Keratinocyte (primary cell): ENCODE results near the gene TSFM. TPM values are rescaled to one million over a fixed set of nuclear protein-coding genes. Genes with fewer than 3 reads are reported as not detected.

Source experiments
- DNase-seq: peaks from one replicate; pipeline ENCODE4 v3.0.0-alpha.2; 2011; ENCODE audit warnings: low read depth, missing footprints, low spot score
- FAIRE-seq: peaks from 2 replicates; lab custom pipeline; 2011; peaks lifted over from hg19 to GRCh38; lab: Jason Lieb, UNC
- H2AFZ ChIP-seq: 2 replicates; pipeline ENCODE4 v1.6.0; 2012; ENCODE audit warnings: low read length, control low read depth, inconsistent platforms; ENCODE audit not compliant: control insufficient read depth
- H3K27ac ChIP-seq: 2 replicates; pipeline ENCODE4 v1.5.1; 2011; ENCODE audit warnings: low read length; ENCODE audit not compliant: control insufficient read depth, insufficient read depth
- H3K27me3 ChIP-seq: 3 replicates; pipeline ENCODE4 v1.6.0; 2011; ENCODE audit warnings: low read length; ENCODE audit not compliant: control insufficient read depth, insufficient read depth; ENCODE audit errors: extremely low read depth
- H3K36me3 ChIP-seq, 2 experiments: 2 replicates in 1 of 2; 3 replicates in 1 of 2; pipeline ENCODE4 v1.5.1; 2011; ENCODE audit warnings: low read length in 2 of 2, mild to moderate bottlenecking in 1 of 2; ENCODE audit not compliant: control insufficient read depth in 2 of 2, insufficient read depth in 2 of 2; ENCODE audit errors: extremely low read depth in 1 of 2
- H3K4me1 ChIP-seq: 3 replicates; pipeline ENCODE4 v1.5.1; 2011; ENCODE audit warnings: low read length; ENCODE audit not compliant: control insufficient read depth, insufficient read depth; ENCODE audit errors: extremely low read depth
- H3K4me2 ChIP-seq: 3 replicates; pipeline ENCODE4 v1.6.0; 2011; ENCODE audit warnings: low read depth, low read length; ENCODE audit not compliant: control insufficient read depth, insufficient read depth; ENCODE audit errors: extremely low read depth
- H3K4me3 ChIP-seq, 3 experiments: fragments of 200-600 bp in 1 of 3; sonication (generic) in 1 of 3; 2 replicates in 2 of 3; 3 replicates in 1 of 3; pipeline ENCODE4 v1.5.1; 2011 to 2016; ENCODE audit warnings: low read length in 3 of 3, mild to moderate bottlenecking in 3 of 3, control low read depth in 2 of 3, inconsistent platforms in 1 of 3, low read depth in 1 of 3, mixed read lengths in 1 of 3, mixed run types in 1 of 3, moderate library complexity in 1 of 3; ENCODE audit not compliant: control insufficient read depth in 2 of 3, insufficient read depth in 2 of 3; ENCODE audit errors: extremely low read depth in 1 of 3
- H3K79me2 ChIP-seq: 2 replicates; pipeline ENCODE4 v1.6.0; 2012; ENCODE audit warnings: low read length; ENCODE audit not compliant: control insufficient read depth, insufficient read depth
- H3K9ac ChIP-seq: 3 replicates; pipeline ENCODE4 v1.6.0; 2011; ENCODE audit warnings: low read length; ENCODE audit not compliant: control insufficient read depth, insufficient read depth; ENCODE audit errors: extremely low read depth
- H3K9me1 ChIP-seq: 3 replicates; pipeline ENCODE4 v1.6.0; 2011; ENCODE audit warnings: low read length; ENCODE audit not compliant: control insufficient read depth, insufficient read depth; ENCODE audit errors: extremely low read depth
- H3K9me3 ChIP-seq: 2 replicates; pipeline ENCODE4 v1.5.1; 2012; ENCODE audit warnings: low read depth, low read length; ENCODE audit not compliant: control insufficient read depth
- H4K20me1 ChIP-seq: 3 replicates; pipeline ENCODE4 v1.6.0; 2011; ENCODE audit warnings: low read length; ENCODE audit not compliant: control insufficient read depth, insufficient read depth; ENCODE audit errors: extremely low read depth
- EZH2 ChIP-seq: IDR thresholded peaks from one replicate; pipeline ENCODE4 v1.6.1; 2012; ENCODE audit warnings: inconsistent platforms, mild to moderate bottlenecking, low read length, moderate library complexity
- dilution Hi-C: fragments of 300-500 bp; cut with MboI; formaldehyde crosslinking; loops from one replicate; pipeline ENCODE4 v1.7.0; 2020; ENCODE audit warnings: low sequenced_read_pairs; ENCODE audit not compliant: extremely low pct_ligation_motif_present
- polyA plus RNA-seq, 5 experiments: library from polyadenylated mRNA; depleted of rRNA in 3 of 5; stranded (reverse) in 3 of 5; stranded (forward) in 1 of 5; unstranded in 1 of 5; fragments of >200 nt; gene quantifications; 1 replicate in 1 of 5; 2 replicates in 3 of 5; 3 replicates in 1 of 5; pipeline versions ENCODE4 v1.2.1 to v1.2.3, GENCODE V29; 2011 to 2012; ENCODE audit warnings: missing spikeins in 2 of 5, low read depth in 1 of 5, low replicate concordance in 1 of 5
- TF ChIP-seq, protein P1 (sequence below), 3 experiments: IDR thresholded peaks in 1 of 3; conservative IDR thresholded peaks in 1 of 3; optimal IDR thresholded peaks in 1 of 3; 2 replicates in 2 of 3; 3 replicates in 1 of 3; pipeline versions ENCODE3 to v1.5.1; 2011; ENCODE audit warnings: low read length in 3 of 3, mild to moderate bottlenecking in 3 of 3, moderate library complexity in 2 of 3, control low read depth in 1 of 3, inconsistent platforms in 1 of 3; ENCODE audit not compliant: insufficient read depth in 2 of 3; ENCODE audit errors: extremely low read depth in 1 of 3

TSFM gene
- polyA plus RNA-seq, 1 donor (not counting 4 experiments of a cell fraction or from before 2014, with no cell fraction given): 30.5 TPM

- TF ChIP-seq, protein P1, sequence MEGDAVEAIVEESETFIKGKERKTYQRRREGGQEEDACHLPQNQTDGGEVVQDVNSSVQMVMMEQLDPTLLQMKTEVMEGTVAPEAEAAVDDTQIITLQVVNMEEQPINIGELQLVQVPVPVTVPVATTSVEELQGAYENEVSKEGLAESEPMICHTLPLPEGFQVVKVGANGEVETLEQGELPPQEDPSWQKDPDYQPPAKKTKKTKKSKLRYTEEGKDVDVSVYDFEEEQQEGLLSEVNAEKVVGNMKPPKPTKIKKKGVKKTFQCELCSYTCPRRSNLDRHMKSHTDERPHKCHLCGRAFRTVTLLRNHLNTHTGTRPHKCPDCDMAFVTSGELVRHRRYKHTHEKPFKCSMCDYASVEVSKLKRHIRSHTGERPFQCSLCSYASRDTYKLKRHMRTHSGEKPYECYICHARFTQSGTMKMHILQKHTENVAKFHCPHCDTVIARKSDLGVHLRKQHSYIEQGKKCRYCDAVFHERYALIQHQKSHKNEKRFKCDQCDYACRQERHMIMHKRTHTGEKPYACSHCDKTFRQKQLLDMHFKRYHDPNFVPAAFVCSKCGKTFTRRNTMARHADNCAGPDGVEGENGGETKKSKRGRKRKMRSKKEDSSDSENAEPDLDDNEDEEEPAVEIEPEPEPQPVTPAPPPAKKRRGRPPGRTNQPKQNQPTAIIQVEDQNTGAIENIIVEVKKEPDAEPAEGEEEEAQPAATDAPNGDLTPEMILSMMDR (optimal IDR thresholded peaks at IDR 0.05 in 1 of 3, IDR thresholded peaks at IDR 0.05 in 1 of 3, conservative IDR thresholded peaks at IDR 0.05 in 1 of 3; ENCODE audit: extremely low read depth in 1 of 3, insufficient read depth in 2 of 3, low read length in 3 of 3): no peak
- H3K4me3 ChIP-seq: no peak overlapping the region
- no peak for DNase-seq
- H2AFZ ChIP-seq: no peak overlapping the region
- peaks cover 30% of the 10 kb centered on the region for H4K20me1 ChIP-seq
- H3K9me1 ChIP-seq: peaks cover 5% of the 10 kb centered on the region
- no peak overlapping the region for H3K9ac ChIP-seq
- no peak for FAIRE-seq
- H3K4me1 ChIP-seq: peaks cover 38% of the 10 kb centered on the region
- H3K9me3 ChIP-seq: no peaks in the 10 kb centered on the region
- dilution Hi-C loops: no loop called here
- H3K4me2 ChIP-seq: no peak overlapping the region
- H3K27ac ChIP-seq: no peak overlapping the region
- peaks cover 82% of the 10 kb centered on the region for H3K79me2 ChIP-seq
- H3K36me3 ChIP-seq: peaks cover 0 to 7% of the 10 kb centered on the region in 2 experiments
- no peaks in the 10 kb centered on the region for H3K27me3 ChIP-seq
These were observed 51.1 kb downstream of the TSFM start for GRCh38 chr12:57833672-57834071.

- no peak overlapping the region for H3K9ac ChIP-seq
- FAIRE-seq: no peak
These were observed 51.7 kb downstream of the TSFM start for GRCh38 chr12:57834086-57834876.

More at GRCh38 chr12:57834086-57834876, 51.7 kb downstream of the TSFM start:
- H3K27ac ChIP-seq: no peak overlapping the region
- peaks cover 5% of the 10 kb centered on the region for H3K9me1 ChIP-seq
- H3K79me2 ChIP-seq: peaks cover 84% of the 10 kb centered on the region
- peaks cover 30% of the 10 kb centered on the region for H4K20me1 ChIP-seq
- no peak for TF ChIP-seq EZH2
- TF ChIP-seq, protein P1 (optimal IDR thresholded peaks at IDR 0.05 in 1 of 3, IDR thresholded peaks at IDR 0.05 in 1 of 3, conservative IDR thresholded peaks at IDR 0.05 in 1 of 3; ENCODE audit: extremely low read depth in 1 of 3, insufficient read depth in 2 of 3, low read length in 3 of 3): no peak
- no peak overlapping the region for H3K4me2 ChIP-seq
- H3K9me3 ChIP-seq: no peaks in the 10 kb centered on the region
- H3K4me1 ChIP-seq: peaks cover 42% of the 10 kb centered on the region
- no peak overlapping the region for H2AFZ ChIP-seq
- dilution Hi-C loops: no loop called here
- H3K4me3 ChIP-seq: no peak overlapping the region
- H3K36me3 ChIP-seq: peaks cover 0 to 1% of the 10 kb centered on the region in 2 experiments
- DNase-seq: no peak
- no peaks in the 10 kb centered on the region for H3K27me3 ChIP-seq
